ENCODE results near the gene STOX2. TPM values are rescaled to one million over a fixed set of nuclear protein-coding genes. Genes with fewer than 3 reads are reported as not detected.

Gene STOX2
- total RNA-seq, result 0.36 and 0.59 TPM in 2 replicates

- peak within 1 kb of the TSS; percentile 47 for H3K4me3 ChIP-seq (ENCODE audit: insufficient read depth, low read length)
- H3K27ac ChIP-seq (ENCODE audit: low read depth, low read length), result no peak within 1 kb of the TSS
- peak; percentile 80 for DNase-seq (ENCODE audit: insufficient read length, low spot score, missing footprints)
These were observed at the start of gene STOX2 for GRCh38 chr4:183905081-183905592. Gene STOX2, plus strand, starts transcription at chr4:183905307. Its CDS starts 1,484 bp downstream, at chr4:183906791.

GRCh38 chr4:183855323-183856190 lies 49.5 kb upstream of the STOX2 start:
- no peak for DNase-seq (ENCODE audit: insufficient read length, low spot score, missing footprints)
- Histone ChIP-seq H3K27me3 (ENCODE audit: insufficient read depth, low read length) (no peaks in the 10 kb centered on the region), H2AFZ (ENCODE audit: low read length) (no peak overlapping the region), H3K36me3 (ENCODE audit: insufficient read depth, low read length) (no peaks in the 10 kb centered on the region), H3K27ac (ENCODE audit: low read depth, low read length) (no peak overlapping the region), H3K9me3 (ENCODE audit: low read depth, low read length) (no peaks in the 10 kb centered on the region), H3K4me2 (ENCODE audit: insufficient read depth, low read length) (no peak overlapping the region), H3K79me2 (ENCODE audit: insufficient read depth, low read length) (no peaks in the 10 kb centered on the region), H4K20me1 (ENCODE audit: insufficient read depth, low read length) (no peaks in the 10 kb centered on the region), H3K4me1 (ENCODE audit: insufficient read depth, low read length) (no peaks in the 10 kb centered on the region), H3K4me3 (ENCODE audit: insufficient read depth, low read length) (no peak overlapping the region)
- no peak for TF ChIP-seq CTCF (IDR thresholded peaks at IDR 0.05; ENCODE audit: extremely low read depth, low read depth, low read length)

More at GRCh38 chr4:183905081-183905592, at the start of gene STOX2:
- H3K4me1 ChIP-seq (ENCODE audit: insufficient read depth, low read length), result no peaks in the 10 kb centered on the region
- no peak for TF ChIP-seq CTCF (IDR thresholded peaks at IDR 0.05; ENCODE audit: extremely low read depth, low read depth, low read length)
- no peaks in the 10 kb centered on the region for H3K36me3 ChIP-seq (ENCODE audit: insufficient read depth, low read length)
- H2AFZ ChIP-seq (ENCODE audit: low read length), result peak within 1 kb of the TSS; percentile 77
- H3K9me3 ChIP-seq (ENCODE audit: low read depth, low read length), result no peaks in the 10 kb centered on the region
- H3K27me3 ChIP-seq (ENCODE audit: insufficient read depth, low read length), result peaks cover 16% of the 10 kb centered on the region
- no peaks in the 10 kb centered on the region for H4K20me1 ChIP-seq (ENCODE audit: insufficient read depth, low read length)
- peak within 1 kb of the TSS; percentile 36 for H3K4me2 ChIP-seq (ENCODE audit: insufficient read depth, low read length)
- no peaks in the 10 kb centered on the region for H3K79me2 ChIP-seq (ENCODE audit: insufficient read depth, low read length)

- H3K4me2 ChIP-seq (ENCODE audit: insufficient read depth, low read length), result no peak overlapping the region
- no peak overlapping the region for H3K4me3 ChIP-seq (ENCODE audit: insufficient read depth, low read length)
- H2AFZ ChIP-seq (ENCODE audit: low read length), result no peak overlapping the region
- H3K36me3 ChIP-seq (ENCODE audit: insufficient read depth, low read length), result no peaks in the 10 kb centered on the region
- H3K27me3 ChIP-seq (ENCODE audit: insufficient read depth, low read length), result no peaks in the 10 kb centered on the region
- H3K4me1 ChIP-seq (ENCODE audit: insufficient read depth, low read length), result no peaks in the 10 kb centered on the region
- H3K9me3 ChIP-seq (ENCODE audit: low read depth, low read length), result no peaks in the 10 kb centered on the region
- H3K79me2 ChIP-seq (ENCODE audit: insufficient read depth, low read length), result no peaks in the 10 kb centered on the region
- no peak for DNase-seq (ENCODE audit: insufficient read length, low spot score, missing footprints)
- TF ChIP-seq CTCF (IDR thresholded peaks at IDR 0.05; ENCODE audit: extremely low read depth, low read depth, low read length), result no peak
- H3K27ac ChIP-seq (ENCODE audit: low read depth, low read length), result no peak overlapping the region
- no peaks in the 10 kb centered on the region for H4K20me1 ChIP-seq (ENCODE audit: insufficient read depth, low read length)
These were observed 48.1 kb upstream of the STOX2 start for GRCh38 chr4:183857040-183857439.

GRCh38 chr4:183858011-183858615 lies 47.0 kb upstream of the STOX2 start:
- Histone ChIP-seq H3K4me3 (ENCODE audit: insufficient read depth, low read length) (no peak overlapping the region), H2AFZ (ENCODE audit: low read length) (no peak overlapping the region), H3K9me3 (ENCODE audit: low read depth, low read length) (no peaks in the 10 kb centered on the region), H3K79me2 (ENCODE audit: insufficient read depth, low read length) (no peaks in the 10 kb centered on the region), H3K4me1 (ENCODE audit: insufficient read depth, low read length) (no peaks in the 10 kb centered on the region), H3K27me3 (ENCODE audit: insufficient read depth, low read length) (no peaks in the 10 kb centered on the region), H3K27ac (ENCODE audit: low read depth, low read length) (no peak overlapping the region), H3K4me2 (ENCODE audit: insufficient read depth, low read length) (no peak overlapping the region), H3K36me3 (ENCODE audit: insufficient read depth, low read length) (no peaks in the 10 kb centered on the region), H4K20me1 (ENCODE audit: insufficient read depth, low read length) (no peaks in the 10 kb centered on the region)
- DNase-seq (ENCODE audit: insufficient read length, low spot score, missing footprints), result no peak
- TF ChIP-seq CTCF (IDR thresholded peaks at IDR 0.05; ENCODE audit: extremely low read depth, low read depth, low read length), result no peak

All from osteoblast (primary cell).